Measurements from ENCODE around the gene MYO5B.

DNA sequence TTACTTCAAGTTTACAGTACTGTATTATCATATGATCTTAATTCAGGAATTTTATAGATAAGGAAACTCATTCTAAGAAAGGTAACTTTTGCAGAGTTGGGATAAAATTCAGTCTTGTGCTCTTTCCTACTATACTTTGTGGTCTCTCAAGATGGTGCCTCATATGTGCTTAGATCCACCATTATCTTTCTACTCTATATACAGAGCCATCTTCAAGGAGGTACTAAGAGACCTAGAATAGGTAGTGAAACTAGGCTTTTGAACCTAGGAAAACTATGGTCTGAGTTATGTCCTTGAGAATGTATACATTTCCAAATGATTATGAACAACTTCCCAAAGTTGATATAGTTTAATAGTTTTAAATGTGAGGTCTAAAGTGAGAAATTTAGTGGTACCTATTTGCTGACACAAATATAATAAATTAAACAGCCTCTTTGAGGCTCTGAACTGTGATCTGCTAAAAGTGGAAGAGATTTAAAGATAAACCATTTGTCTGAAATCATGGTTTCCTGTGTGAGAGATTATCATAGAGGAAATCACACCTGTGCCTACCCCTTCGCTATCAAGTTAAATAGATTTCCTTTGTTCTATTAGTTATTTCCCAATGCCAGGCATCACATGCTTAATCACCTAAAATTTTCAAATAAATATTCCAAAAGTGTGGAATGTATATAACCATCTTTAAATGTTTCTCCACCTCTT is 408.8 kb downstream of the MYO5B start:
- TF ChIP-seq, protein P1, sequence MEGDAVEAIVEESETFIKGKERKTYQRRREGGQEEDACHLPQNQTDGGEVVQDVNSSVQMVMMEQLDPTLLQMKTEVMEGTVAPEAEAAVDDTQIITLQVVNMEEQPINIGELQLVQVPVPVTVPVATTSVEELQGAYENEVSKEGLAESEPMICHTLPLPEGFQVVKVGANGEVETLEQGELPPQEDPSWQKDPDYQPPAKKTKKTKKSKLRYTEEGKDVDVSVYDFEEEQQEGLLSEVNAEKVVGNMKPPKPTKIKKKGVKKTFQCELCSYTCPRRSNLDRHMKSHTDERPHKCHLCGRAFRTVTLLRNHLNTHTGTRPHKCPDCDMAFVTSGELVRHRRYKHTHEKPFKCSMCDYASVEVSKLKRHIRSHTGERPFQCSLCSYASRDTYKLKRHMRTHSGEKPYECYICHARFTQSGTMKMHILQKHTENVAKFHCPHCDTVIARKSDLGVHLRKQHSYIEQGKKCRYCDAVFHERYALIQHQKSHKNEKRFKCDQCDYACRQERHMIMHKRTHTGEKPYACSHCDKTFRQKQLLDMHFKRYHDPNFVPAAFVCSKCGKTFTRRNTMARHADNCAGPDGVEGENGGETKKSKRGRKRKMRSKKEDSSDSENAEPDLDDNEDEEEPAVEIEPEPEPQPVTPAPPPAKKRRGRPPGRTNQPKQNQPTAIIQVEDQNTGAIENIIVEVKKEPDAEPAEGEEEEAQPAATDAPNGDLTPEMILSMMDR (IDR thresholded peaks at IDR 0.05) = no peak
- TF ChIP-seq POLR2A (IDR thresholded peaks at IDR 0.05) = no peak

Data from Peyer's patch (tissue), 4 donors.